IMR-90 (cell line): ENCODE results near the gene ADD1. TPM values are rescaled to one million over a fixed set of nuclear protein-coding genes. Genes with fewer than 3 reads are reported as not detected.
A peak's percentile ranks its signal among the peaks of the same experiment; 100 is the strongest.

ENCODE experiments used
- ATAC-seq: fragments of 200-7000 bp; cut with Tn5 transposase; 2 replicates; pipeline ENCODE4 v1.9.1; 2020; ENCODE audit warnings: low read depth, mild to moderate bottlenecking, moderate library complexity
- BruUV-seq: library from RNA; stranded (reverse); fragments of 400-500 nt; replicated peaks from 2 replicates; lab custom pipeline; 2021; lab: Mats Ljungman, UMichigan
- CTCF ChIA-PET: fragments of 300-600 bp; formaldehyde crosslinking; extraction: SDS; loops from one replicate; lab custom pipeline; 2021; ENCODE audit warnings: antibody characterized with exemption; lab: Yijun Ruan, JAX
- POLR2A ChIA-PET: fragments of 300-600 bp; sonication (Branson Sonifier 250); formaldehyde crosslinking; loops from one replicate; lab custom pipeline; 2022; ENCODE audit warnings: antibody characterized with exemption; ENCODE audit not compliant: unreplicated experiment; lab: Charles Lee
- DNase-seq: peaks from one replicate; pipeline ENCODE4 v3.0.0; 2013
- H2AFZ ChIP-seq: replicated peaks from 2 replicates; pipeline ENCODE3; 2013; ENCODE audit warnings: low read length, mild to moderate bottlenecking; ENCODE audit not compliant: poor library complexity
- H2AK5ac ChIP-seq: 2 replicates; pipeline ENCODE4 v1.6.1; 2013; ENCODE audit warnings: low read depth, low read length, inconsistent platforms
- H2AK9ac ChIP-seq: replicated peaks from 2 replicates; pipeline ENCODE3; 2013; ENCODE audit warnings: mild to moderate bottlenecking, low read depth, low read length, moderate library complexity; ENCODE audit not compliant: poor library complexity
- H2BK120ac ChIP-seq: 2 replicates; pipeline ENCODE4 v1.6.1; 2013; ENCODE audit warnings: low read depth, low read length, inconsistent platforms
- H2BK15ac ChIP-seq: 3 replicates; pipeline ENCODE4 v1.6.1; 2013; ENCODE audit warnings: low read depth, low read length, inconsistent platforms
- H2BK20ac ChIP-seq: 2 replicates; pipeline ENCODE4 v1.6.1; 2013; ENCODE audit warnings: low read depth, mild to moderate bottlenecking, inconsistent platforms, low read length, moderate library complexity
- H2BK5ac ChIP-seq: 2 replicates; pipeline ENCODE4 v1.6.1; 2013; ENCODE audit warnings: mild to moderate bottlenecking, low read depth, low read length, inconsistent platforms; ENCODE audit not compliant: poor library complexity, severe bottlenecking
- H3K14ac ChIP-seq: replicated peaks from 2 replicates; pipeline ENCODE4 v1.6.1; 2013; ENCODE audit warnings: low read depth, low read length, inconsistent platforms
- H3K18ac ChIP-seq: 2 replicates; pipeline ENCODE4 v1.6.1; 2013; ENCODE audit warnings: low read depth, low read length, control low read depth
- H3K23ac ChIP-seq: 2 replicates; pipeline ENCODE4 v1.6.1; 2013; ENCODE audit warnings: low read depth, low read length, inconsistent platforms
- H3K27ac ChIP-seq: 2 replicates; pipeline ENCODE4 v1.5.1; 2013; ENCODE audit warnings: mild to moderate bottlenecking, control low read depth, low read length; ENCODE audit not compliant: insufficient read depth
- H3K27me3 ChIP-seq: 2 replicates; pipeline ENCODE4 v1.6.1; 2013; ENCODE audit warnings: low read length; ENCODE audit not compliant: control insufficient read depth, insufficient read depth
- H3K36me3 ChIP-seq: 2 replicates; pipeline ENCODE4 v1.6.1; 2013; ENCODE audit warnings: low read length, mixed read lengths; ENCODE audit not compliant: control insufficient read depth, insufficient read depth
- H3K4ac ChIP-seq: 2 replicates; pipeline ENCODE4 v1.6.1; 2013; ENCODE audit warnings: low read depth, low read length, inconsistent platforms
- H3K4me1 ChIP-seq: 2 replicates; pipeline ENCODE4 v1.6.1; 2013; ENCODE audit warnings: low read length, mixed read lengths; ENCODE audit not compliant: control insufficient read depth, insufficient read depth
- H3K4me2 ChIP-seq: 2 replicates; pipeline ENCODE4 v1.6.1; 2013; ENCODE audit warnings: low read depth, mild to moderate bottlenecking, control low read depth, low read length, moderate library complexity
- H3K4me3 ChIP-seq: 2 replicates; pipeline ENCODE4 v1.5.1; 2013; ENCODE audit warnings: low read depth, mild to moderate bottlenecking, control low read depth, low read length, moderate library complexity; ENCODE audit not compliant: insufficient read depth
- H3K56ac ChIP-seq: 2 replicates; pipeline ENCODE4 v1.6.1; 2013; ENCODE audit warnings: low read length, inconsistent platforms; ENCODE audit not compliant: insufficient read depth; ENCODE audit errors: extremely low read depth
- H3K79me1 ChIP-seq, 2 experiments: 2 replicates each; pipeline ENCODE4 v1.6.1; 2013; ENCODE audit warnings: low read length in 2 of 2, inconsistent platforms in 1 of 2, low read depth in 1 of 2
- H3K9ac ChIP-seq: 2 replicates; pipeline ENCODE4 v1.6.1; 2013; ENCODE audit warnings: low read depth, low read length, control low read depth
- H3K9me1 ChIP-seq: 2 replicates; pipeline ENCODE4 v1.6.1; 2013; ENCODE audit warnings: low read length, inconsistent platforms; ENCODE audit not compliant: insufficient read depth
- H3K9me3 ChIP-seq: 2 replicates; pipeline ENCODE4 v1.6.1; 2013; ENCODE audit warnings: low read length; ENCODE audit not compliant: control insufficient read depth, insufficient read depth
- H4K20me1 ChIP-seq: 2 replicates; pipeline ENCODE4 v1.6.1; 2013; ENCODE audit warnings: low read length, inconsistent platforms; ENCODE audit not compliant: insufficient read depth
- H4K5ac ChIP-seq: 2 replicates; pipeline ENCODE4 v1.6.1; 2013; ENCODE audit warnings: mild to moderate bottlenecking, low read depth, low read length, control low read depth
- H4K8ac ChIP-seq, 2 experiments: 2 replicates each; pipeline ENCODE4 v1.6.1; 2013; ENCODE audit warnings: low read depth in 2 of 2, low read length in 2 of 2, control low read depth in 1 of 2, inconsistent platforms in 1 of 2
- H4K91ac ChIP-seq: 2 replicates; pipeline ENCODE4 v1.6.1; 2013; ENCODE audit warnings: low read depth, low read length, inconsistent platforms; ENCODE audit not compliant: insufficient read depth
- CEBPB ChIP-seq: IDR thresholded peaks from 2 replicates; pipeline ENCODE4 v1.6.1; 2012; ENCODE audit warnings: low read depth, low read length, improper control_type of control experiment
- CHD1 ChIP-seq: IDR thresholded peaks from 2 replicates; pipeline ENCODE4 v1.6.1; 2012; ENCODE audit warnings: low read depth, low read length, improper control_type of control experiment
- CTCF ChIP-seq: conservative IDR thresholded peaks from 2 replicates; pipeline ENCODE4 v1.5.1; 2012; ENCODE audit warnings: mild to moderate bottlenecking, low read depth, low read length, improper control_type of control experiment
- MAFK ChIP-seq: IDR thresholded peaks from 2 replicates; pipeline ENCODE4 v1.6.1; 2012; ENCODE audit warnings: low read depth, low read length, improper control_type of control experiment
- POLR2A ChIP-seq: IDR thresholded peaks from 2 replicates; pipeline ENCODE4 v1.6.1; 2012; ENCODE audit warnings: mild to moderate bottlenecking, low read depth, low read length
- RCOR1 ChIP-seq: IDR thresholded peaks from 2 replicates; pipeline ENCODE4 v1.6.1; 2012; ENCODE audit warnings: mild to moderate bottlenecking, low read length, improper control_type of control experiment; ENCODE audit not compliant: insufficient replicate concordance
- SMC3 ChIP-seq: fragments of 150-350 bp; IDR thresholded peaks from 2 replicates; pipeline ENCODE4 v1.6.1; 2016; ENCODE audit warnings: low read depth, mild to moderate bottlenecking, antibody characterized with exemption, low read length, moderate library complexity
- USF2 ChIP-seq: fragments of 150-350 bp; IDR thresholded peaks from 2 replicates; pipeline ENCODE4 v1.6.1; 2017; ENCODE audit warnings: mild to moderate bottlenecking, antibody characterized with exemption, low read length, low read depth
- WGBS, 2 experiments: methylation state at CpG; one replicate each; pipeline versions ENCODE4 v1.1.5 to v1.1.7; 2013; ENCODE audit warnings: missing lambda C conversion rate in 2 of 2; ENCODE audit not compliant: insufficient read length in 1 of 2; ENCODE audit errors: extremely low coverage in 2 of 2; 5-methylcytosine and 5-hydroxymethylcytosine counted together
- dilution Hi-C: fragments of 300-500 bp; cut with HindIII; formaldehyde crosslinking; loops from one replicate; pipeline ENCODE4 v1.14.3; 2018; ENCODE audit warnings: low sequenced_read_pairs; ENCODE audit not compliant: unreplicated experiment
- in situ Hi-C: fragments of 300-500 bp; cut with MboI; formaldehyde crosslinking; loops from 3 replicates; pipeline ENCODE4 v1.14.3; 2019; ENCODE audit warnings: low sequenced_read_pairs, inconsistent platforms, mixed read lengths
- intact Hi-C: fragments of 100-400 bp; cut with micrococcal nuclease; formaldehyde crosslinking; loops from 2 replicates; pipeline ENCODE4 v1.10.0; 2022
- polyA plus RNA-seq, 3 experiments: library from polyadenylated mRNA; depleted of rRNA; stranded (reverse); fragments of >200 nt; gene quantifications; 2 replicates each; pipeline ENCODE4 v1.2.3, GENCODE V29; 2012; ENCODE audit warnings: low replicate concordance in 1 of 3
- total RNA-seq: library from RNA; depleted of rRNA; stranded (reverse); fragments of >200 nt; gene quantifications from 2 replicates; pipeline ENCODE4 v1.2.3, GENCODE V29; 2012

ADD1 gene
- total and polyA plus RNA-seq, 2 of the 4 experiments (the other 2 are of a cell fraction) = 122 to 215 TPM

GRCh38 chr4:2910409-2910808, 66.8 kb downstream of the ADD1 start:
- H3K14ac ChIP-seq = no peak overlapping the region
- H3K4ac ChIP-seq = no peak overlapping the region
- no peak overlapping the region for H2AK9ac ChIP-seq
- no peak overlapping the region for H2AFZ ChIP-seq
- no TSS peak for BruUV-seq
- peaks cover 80% of the 10 kb centered on the region for H3K36me3 ChIP-seq
- peaks cover 19 to 70% of the 10 kb centered on the region in 2 experiments for H3K79me1 ChIP-seq
- peaks cover 14% of the 10 kb centered on the region for H3K9me1 ChIP-seq
- no peak overlapping the region for H2BK5ac ChIP-seq
- no peak overlapping the region for H3K23ac ChIP-seq
- no peak overlapping the region for H2AK5ac ChIP-seq
- ChIA-PET CTCF (no interaction called here), POLR2A (no interaction called here)
- H3K4me3 ChIP-seq = no peak overlapping the region
- TF ChIP-seq CEBPB (no peak), CHD1 (no peak), USF2 (no peak), POLR2A (no peak), RCOR1 (no peak), CTCF (0 out of 2 replicates have a peak, but pooled peaks have one; percentile 3), SMC3 (no peak), MAFK (no peak)
- in situ Hi-C loops (no loop called here), dilution Hi-C loops (no loop called here), intact Hi-C loops (no loop called here)
- H4K20me1 ChIP-seq = peaks cover 3% of the 10 kb centered on the region; the same call in 1 of the 2 replicates
- H2BK20ac ChIP-seq = no peak overlapping the region
- no peak overlapping the region for H4K8ac ChIP-seq
- H4K91ac ChIP-seq = no peak overlapping the region
- H2BK15ac ChIP-seq = no peak overlapping the region
- WGBS, 2 experiments = no CpG with 5 or more reads among the region's 7 CpGs
- no peak overlapping the region for H3K18ac ChIP-seq
- no peaks in the 10 kb centered on the region for H3K27me3 ChIP-seq
- ATAC-seq (no peak), DNase-seq (no peak)
- no peaks in the 10 kb centered on the region for H3K4me1 ChIP-seq
- no peak overlapping the region for H4K5ac ChIP-seq
- H3K27ac ChIP-seq = no peak overlapping the region
- H3K4me2 ChIP-seq = no peak overlapping the region
- H3K9me3 ChIP-seq = no peaks in the 10 kb centered on the region
- no peak overlapping the region for H3K56ac ChIP-seq
- H3K9ac ChIP-seq = no peak overlapping the region
- no peak overlapping the region for H2BK120ac ChIP-seq
